HG03135 (cell line): Measurements from ENCODE around the gene INVS.
"Not testable (repeated sequence)": the region's sequence is repeated elsewhere in the genome, so short reads cannot be mapped to it uniquely, and the experiment has no call there.

Experiments
- ATAC-seq: cut with Tn5 transposase; IDR thresholded peaks from one replicate; pipeline ENCODE4 v1.9.1; 2021; ENCODE audit warnings: mild to moderate bottlenecking, moderate library complexity; ENCODE audit not compliant: unreplicated experiment

The INVS gene

DNA sequence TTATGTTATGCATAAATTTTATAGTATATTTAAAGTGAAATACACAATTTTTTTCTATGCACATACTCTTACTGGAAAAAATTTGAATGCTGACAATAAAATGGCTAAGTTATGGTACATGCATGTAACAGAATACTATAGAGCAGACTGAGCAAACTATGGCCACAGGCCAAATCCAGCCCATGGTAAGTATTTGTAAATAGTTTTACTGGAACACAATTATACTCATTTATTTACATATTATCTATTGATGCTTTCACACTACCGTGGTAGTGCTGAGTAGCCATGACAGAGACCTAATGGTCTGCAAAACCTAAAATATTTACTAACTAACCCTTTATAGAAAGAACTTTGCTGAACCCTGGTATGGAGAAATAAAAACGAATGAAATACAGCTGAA lies 208.0 kb downstream of the INVS start:
- no peak for ATAC-seq

DNA sequence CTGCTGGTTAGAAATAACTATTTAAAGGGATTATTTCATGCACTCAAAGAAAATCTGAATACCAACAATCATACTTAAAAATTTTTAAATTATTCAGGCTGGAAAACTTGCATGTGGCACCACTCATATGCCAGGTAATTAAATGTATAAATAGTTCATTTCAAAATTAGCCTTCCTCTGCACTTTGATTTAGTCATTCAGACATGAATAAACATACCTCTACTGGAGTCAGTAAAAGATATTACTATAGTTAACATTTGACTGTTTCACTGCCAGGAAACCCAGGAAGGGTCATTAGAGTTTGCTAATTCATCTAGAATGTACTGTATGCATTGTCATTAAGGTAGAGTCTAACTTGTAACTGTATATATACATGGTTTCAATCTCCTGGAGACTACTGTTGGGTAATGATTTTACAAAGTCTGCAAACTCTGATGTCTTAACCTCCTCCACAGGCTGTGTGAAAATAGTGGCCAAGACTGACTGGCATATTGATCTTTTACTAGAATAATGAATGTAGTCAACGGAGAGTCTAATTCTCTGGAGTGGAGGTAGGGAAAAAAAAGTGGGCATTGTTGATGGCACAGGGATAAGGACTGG lies 210.0 kb downstream of the INVS start:
- no peak for ATAC-seq

DNA sequence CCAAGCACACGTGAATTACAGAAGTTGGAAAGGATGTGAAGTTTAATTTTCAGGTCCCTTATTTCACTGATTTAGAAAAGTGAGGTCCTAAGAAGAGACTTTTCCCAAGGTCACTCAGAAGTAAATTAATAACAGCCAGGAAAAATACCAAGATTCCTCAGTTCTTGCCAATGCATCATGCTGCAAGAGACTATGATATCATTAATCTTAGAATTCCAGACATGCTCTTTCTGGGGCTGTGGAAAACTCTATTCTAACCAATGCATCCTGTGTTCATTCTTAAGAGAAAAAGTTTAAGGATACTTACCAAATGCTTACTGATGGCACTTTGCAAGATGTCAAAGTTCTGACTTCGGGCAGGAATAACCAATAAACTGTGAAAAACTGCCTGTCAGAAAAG lies 210.9 kb downstream of the INVS start:
- no peak for ATAC-seq

DNA sequence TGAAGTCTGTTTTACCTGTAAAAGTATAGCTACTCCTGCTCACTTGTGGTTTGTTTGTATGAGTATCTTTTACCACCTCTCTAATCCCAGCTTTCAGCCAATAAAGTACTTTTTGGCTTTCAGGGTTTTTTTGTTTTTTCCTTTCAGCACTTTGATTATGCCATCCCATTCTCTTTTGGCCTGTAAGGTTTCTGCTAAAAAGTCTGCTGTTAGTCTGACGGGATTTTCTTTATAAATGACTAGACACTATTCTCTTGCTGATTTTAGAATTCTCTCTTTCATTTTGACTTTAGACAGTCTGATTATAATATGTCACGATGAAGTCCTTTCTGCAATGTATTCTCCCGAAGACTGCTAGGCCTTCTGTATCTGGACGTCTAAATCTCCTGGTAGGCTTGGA lies 216.5 kb downstream of the INVS start:
- ATAC-seq: no peak

DNA sequence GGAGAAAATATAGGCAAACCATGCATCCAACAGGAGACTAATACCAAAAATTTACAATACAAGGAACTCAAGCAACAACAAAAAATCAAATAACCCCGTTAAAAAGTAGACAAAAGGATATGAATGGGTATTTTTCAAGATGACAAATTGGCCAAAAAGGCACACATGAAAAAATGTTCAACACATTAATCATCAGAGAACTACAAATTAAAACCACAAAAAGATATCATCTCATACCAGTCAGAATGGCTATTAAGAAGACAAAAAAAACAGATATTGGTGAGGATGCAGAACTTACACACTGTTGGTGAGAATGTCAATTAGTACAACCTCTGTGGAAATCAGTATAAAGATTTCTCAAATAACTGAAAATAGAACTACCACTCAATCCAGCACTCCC lies 218.7 kb downstream of the INVS start:
- no peak for ATAC-seq

DNA sequence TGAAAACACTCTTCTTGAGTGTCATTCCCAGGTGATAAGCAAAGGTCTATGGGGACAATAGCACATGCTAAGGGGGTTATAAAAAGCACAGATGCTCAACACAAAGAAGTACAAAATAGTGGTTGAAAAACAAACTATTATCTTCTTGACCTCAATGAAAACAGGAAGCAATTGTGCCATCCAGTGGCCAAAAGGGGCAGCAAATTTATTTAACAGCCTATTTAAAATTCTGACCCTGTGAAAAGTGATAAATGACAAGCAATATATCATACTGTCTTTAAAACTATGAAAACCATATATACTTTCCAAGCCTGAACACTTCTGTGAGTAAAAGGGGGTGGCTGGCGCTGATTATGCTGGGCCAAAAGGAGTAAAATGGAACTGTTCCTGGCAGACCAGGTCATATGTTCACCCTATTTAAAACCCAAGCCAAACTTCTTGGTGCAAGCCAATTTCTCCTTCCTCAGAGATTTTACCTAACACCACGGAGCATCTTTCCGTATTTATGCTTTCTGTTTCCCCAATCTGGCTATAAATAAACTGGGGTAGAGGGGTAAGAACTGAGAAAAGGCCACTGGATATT lies 224.0 kb downstream of the INVS start:
- no peak for ATAC-seq

DNA sequence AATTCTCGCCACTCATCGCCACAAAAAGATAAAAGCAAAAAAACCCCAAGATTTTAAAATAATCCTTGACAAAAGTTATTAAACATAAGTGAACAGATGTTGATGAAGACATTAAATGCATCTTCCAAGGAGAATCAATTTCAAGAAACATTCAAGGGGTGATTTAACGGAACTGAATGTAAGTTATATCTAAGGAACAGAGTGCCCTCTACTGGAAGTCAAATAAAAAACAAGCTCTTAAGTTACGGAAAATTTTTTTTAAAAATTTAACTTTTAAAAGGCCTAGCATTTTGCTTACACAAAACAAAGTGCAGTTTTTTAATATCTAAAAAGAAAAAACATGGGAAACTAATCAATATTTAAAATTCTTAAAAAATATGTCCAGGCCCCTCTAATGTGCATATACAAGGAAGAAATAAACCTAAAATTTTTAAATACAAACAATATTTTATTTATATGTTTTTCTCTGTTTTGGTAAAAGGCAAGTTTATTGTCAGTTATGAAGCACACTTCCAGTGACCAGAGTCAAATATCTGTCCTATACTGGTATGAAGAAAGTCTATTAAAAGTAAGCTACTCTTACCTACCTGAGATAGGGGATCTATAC lies 225.7 kb downstream of the INVS start:
- no peak for ATAC-seq

DNA sequence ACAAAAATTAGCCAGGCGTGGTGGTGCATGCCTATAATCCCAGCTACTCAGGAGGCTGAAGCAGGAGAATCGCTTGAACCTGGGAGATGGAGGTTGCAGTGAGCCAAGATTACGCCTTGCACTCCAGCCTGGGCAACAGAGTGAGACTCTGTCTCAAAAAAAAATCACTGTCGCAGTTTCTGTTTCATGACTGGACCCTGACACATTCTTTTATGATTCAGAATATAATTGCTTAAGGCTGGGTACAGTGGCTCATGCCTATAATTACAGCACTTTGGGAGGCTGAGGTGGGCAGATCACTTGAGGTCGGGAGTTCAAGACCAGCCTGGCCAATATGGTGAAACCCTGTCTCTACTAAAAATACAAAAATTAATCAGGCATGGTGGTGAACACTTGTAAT lies 239.7 kb downstream of the INVS start:
- not testable (repeated sequence) for ATAC-seq

DNA sequence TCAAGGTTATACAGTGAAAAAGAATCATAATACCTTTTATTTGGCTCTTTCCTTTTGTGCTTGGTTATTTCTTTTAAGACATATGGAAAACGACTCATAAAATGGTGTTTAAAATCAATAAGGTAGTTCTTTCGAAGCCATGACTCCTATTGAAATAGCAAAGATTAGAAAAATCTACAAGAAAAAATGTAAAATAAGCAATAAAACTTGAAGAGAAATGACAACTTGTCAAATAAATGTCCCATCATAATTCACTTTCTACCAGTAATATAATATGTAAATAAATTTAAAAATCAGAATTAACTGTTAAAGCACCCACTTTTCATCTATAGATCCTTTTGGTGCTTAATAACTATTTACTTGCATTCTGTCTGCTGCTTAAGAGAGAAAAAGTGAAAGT lies 241.2 kb downstream of the INVS start:
- no peak for ATAC-seq

DNA sequence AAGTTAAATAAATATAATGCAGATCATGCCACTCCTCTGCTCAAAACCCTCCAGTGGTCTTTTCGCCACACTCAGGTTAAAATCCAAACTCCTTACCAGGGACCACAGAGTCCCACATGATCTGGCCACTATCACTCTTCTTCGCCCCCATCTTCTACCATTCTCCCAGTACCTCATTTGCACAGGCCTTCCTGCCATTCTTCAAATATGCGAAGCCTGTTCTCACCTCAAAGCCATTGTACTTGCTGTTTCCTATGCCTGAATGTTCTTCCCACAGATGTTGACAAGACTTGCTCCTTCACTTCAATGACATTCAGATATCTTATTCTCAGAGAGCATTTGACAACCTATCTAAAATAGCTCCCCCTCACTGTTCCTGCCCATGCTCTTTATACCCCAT lies 242.8 kb downstream of the INVS start:
- ATAC-seq: no peak

DNA sequence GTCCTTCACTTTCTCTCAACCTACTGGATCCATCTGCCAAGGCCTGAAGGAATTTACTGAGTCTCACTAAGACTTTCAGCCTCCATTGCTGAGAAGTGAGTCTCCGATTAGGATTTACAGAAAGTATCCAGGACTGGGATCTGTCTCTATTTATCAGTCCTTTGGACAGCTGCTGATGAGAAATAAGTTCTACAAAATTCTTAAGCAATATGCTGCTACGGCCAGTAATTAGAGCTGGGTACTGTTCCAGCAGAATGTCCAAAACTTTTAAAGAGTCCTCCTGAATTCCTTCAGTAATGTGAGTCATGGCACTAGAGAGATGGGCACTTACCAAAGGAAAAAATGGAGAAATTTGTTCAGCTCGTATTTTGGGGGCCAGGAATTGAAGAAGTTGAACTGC lies 247.8 kb downstream of the INVS start:
- ATAC-seq: no peak

DNA sequence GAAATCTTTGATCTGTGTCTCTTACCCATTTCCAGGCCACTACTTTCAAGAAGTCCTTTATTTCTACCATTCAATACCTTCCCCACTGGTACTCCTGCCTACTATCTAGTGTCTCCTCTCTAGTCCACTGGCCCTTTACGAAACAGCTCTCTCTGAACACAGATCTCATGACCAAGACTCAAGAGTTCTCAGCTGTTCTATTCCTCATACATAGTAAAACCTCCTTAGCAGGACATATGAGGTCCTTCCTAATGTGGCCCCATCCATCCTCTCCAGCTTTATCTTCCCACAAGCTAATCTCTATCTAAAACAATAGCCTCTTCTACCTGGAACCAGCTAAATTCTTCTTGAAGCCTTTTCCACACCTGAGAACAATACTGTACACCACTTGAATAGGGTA lies 251.1 kb downstream of the INVS start:
- ATAC-seq: no peak
